NCI-H2081 treated with DMSO at 0.1 percent for 48 hours (cell line): ENCODE measurements around the gene TMEM61.
"Not testable (repeated sequence)": the region's sequence is repeated elsewhere in the genome, so short reads cannot be mapped to it uniquely, and the experiment has no call there.

Experiments
- DNase-seq: peaks from one replicate; lab custom pipeline; 2025; lab: John Stamatoyannopoulos, UW

Gene TMEM61

DNA sequence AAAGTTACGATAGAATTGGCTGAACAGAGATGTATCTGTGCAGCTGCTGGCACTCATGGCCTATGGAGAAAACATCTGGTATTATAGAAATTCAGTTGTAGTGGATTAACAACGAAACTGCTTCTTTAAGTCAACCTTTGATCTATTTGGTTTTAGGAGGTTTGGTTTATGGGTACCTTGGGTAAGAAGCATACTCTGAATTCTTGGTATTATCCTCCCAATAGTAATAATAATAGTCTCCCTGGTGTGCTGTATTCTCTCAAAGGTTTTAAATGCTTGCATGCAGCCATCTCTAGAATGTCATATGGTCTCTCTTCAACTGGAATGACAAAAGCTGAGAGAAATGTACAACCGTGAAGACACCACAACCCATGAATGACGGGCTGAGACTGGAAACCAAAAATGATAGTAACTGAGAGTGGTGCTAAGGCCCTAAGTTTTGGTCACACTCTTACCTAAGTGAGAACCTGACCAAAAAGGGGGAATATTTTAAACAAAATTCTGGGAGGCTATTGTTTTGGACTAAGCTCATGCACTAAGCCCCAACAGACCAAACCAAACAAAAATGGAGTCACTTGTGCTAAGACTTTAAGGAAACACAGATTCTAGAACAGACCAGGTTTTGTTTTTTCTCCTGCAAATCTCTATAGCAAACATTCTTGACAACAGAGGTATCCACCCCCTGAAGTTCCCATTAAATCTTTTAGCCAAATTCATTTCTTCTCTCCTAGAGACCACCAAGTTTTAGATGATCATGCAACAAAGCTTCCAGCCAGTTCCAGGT is 17.6 kb upstream of the TMEM61 start:
- no peak for DNase-seq

DNA sequence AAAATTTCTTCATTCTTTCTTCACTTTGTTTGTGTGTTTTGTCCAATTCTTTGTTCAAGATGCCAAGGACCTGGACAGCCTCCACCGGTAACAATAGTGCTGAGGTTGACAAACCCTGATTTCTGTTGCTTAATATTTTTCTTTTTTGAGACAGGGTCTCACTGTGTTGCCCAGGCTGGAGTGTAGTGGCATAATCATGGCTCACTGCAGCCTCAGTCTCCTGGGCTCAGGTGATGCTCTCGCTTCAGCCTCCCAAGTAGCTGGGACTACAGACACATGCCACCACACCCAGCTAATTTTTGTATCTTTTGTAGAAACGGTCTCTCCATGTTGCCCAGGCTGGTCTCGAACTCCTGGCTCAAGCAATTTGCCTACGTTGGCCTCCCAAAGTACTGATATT is 16.6 kb upstream of the TMEM61 start:
- not testable (repeated sequence) for DNase-seq

DNA sequence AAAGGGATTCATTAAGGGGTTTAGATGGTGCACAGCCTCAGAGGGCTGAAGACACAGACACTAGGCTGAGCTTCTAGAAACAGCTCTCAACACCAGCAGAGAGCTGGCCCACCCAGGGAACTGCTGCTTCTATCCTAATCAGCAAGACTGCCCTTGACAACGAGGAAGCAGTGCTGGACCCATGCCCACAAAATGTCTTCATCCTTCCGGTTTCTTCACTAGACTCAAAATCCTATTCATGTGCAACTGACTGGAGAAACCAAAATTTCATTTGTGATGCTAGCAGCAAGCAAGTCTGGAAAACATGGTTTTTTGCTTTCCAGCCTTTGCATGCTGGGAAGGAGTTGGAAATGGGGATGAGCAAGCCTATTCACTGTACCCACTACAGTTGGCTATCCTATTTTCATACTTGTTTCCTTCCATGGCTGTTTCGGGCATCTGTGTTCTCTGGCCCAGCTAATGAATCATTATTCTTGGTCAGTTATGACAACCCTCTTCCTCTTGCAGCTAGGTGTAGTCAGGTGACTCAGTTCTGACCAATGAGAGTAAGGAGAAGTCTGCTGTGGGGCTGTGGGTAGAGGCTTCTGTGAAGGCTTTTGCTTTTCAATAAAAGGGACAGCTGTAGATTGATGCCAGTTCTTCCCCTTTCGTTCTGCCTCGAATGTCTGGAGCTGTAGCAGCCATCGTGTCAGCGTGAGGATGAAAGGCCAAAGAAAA is 14.6 kb upstream of the TMEM61 start:
- no peak for DNase-seq

DNA sequence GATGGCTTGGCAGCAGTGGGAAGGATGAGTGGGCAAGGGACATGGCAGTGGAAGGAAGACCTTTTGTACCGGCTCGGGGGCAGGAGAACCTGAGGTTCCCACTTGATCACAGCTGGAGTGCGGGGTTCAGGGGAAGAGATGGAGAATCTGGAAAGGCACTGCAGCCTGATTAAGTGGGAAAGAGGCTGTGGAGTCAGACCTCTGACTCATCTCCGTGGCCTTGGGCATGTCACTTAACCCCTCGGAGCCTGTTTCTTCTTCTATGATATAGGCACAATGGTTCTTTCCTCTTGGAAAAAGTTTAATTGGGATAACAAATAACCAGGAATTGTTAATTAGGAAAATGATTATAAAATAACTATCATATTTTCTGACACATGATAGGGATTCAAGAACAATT is 13.1 kb upstream of the TMEM61 start:
- DNase-seq: no peak

DNA sequence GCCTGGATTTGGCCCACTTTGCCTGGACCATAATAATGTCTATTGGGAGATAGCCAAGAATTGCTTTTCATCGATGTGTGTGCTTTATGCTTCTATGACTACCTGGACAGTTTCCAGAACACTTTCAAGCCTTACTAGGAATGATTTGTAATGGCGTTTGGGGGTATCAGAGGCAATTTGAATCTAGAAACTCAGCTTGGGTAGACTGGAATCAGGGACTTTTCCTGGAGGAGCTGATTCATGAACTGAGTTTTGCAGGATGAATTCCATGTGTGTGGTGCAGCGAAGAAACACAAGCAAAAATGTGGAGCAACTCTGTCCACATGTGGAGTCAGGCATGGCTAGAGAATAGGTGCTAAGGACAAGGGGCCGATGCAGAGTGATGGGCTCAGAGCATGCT is 11.9 kb upstream of the TMEM61 start:
- DNase-seq: no peak

DNA sequence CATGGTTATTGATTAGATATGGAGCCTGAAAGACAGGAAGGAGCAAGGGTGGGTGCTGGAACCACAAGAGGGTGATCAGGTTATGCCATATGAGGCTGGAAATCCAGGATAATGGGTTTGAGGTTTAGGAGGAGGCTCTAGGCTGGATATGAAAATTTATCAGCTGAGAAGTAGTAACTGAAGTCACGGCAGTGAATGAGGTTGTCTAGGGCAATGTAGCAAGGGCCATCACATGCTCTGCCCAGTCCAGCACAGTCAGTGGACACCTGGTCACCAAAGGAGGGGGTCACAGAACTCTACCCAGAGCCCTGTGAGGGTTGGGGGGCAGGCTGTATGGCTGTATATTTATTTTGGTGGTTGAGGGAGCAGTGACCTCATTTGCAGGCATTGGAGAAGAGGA is 10.5 kb upstream of the TMEM61 start:
- no peak for DNase-seq

DNA sequence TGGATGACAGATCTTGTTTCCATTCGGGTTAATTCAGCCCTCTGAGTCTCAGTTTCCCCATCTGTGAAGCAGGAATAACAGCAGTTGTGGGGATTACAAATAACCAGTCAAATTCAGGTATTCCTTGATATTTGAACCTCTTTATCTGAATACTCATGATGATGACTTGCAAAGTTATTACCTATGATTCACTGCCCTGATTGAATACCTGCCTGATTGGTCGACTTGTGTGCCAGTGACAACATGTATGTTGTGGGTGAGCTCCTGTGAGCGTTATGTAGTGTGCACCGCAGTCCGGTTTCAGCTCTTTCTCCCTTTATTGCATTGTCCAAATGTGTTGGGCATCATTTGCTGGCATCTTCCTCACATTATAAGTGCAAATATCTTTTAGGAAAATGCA is 9.5 kb upstream of the TMEM61 start:
- DNase-seq: no peak

DNA sequence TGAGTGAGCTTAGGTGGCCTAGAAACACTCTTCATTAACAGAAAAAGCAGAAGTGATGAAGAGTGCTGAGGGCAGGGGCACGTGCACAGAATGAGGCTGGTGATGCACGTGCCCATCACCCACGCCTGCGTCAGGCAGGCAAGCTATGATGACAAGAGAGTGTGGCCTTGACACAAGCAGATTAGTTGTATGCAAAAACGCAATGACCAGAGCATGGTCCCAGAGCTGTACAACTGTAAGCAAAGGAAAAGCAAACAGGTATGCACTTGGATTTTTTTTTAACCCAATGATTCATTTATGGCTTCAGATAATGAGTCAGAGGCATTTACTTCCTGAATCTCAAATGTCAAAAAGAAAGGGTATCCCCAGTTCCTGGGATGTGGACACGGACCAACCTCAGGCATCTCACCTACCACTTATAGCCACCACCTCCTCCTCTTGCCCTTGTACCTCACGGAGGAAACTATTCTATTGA is 9.1 kb upstream of the TMEM61 start:
- DNase-seq: no peak

DNA sequence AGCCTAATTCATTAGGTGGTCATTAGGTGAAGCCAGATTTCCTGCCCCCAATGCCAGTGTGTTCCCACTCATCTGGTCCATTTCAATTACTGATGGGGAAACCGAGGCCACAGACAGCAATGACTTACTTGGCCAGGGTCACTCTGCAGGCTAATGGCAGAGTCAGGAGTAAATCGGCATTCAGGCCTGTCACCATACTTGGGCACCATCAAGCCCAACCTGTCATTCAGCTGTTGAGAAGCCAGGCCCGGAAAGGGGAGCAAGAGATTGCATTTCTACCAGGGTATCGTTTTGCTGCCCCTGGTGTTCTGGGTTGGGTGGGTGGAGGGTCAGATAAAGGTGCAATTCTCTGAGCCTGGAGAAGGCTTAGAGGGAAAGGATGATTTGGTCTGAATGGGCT is 8.0 kb upstream of the TMEM61 start:
- DNase-seq: no peak

DNA sequence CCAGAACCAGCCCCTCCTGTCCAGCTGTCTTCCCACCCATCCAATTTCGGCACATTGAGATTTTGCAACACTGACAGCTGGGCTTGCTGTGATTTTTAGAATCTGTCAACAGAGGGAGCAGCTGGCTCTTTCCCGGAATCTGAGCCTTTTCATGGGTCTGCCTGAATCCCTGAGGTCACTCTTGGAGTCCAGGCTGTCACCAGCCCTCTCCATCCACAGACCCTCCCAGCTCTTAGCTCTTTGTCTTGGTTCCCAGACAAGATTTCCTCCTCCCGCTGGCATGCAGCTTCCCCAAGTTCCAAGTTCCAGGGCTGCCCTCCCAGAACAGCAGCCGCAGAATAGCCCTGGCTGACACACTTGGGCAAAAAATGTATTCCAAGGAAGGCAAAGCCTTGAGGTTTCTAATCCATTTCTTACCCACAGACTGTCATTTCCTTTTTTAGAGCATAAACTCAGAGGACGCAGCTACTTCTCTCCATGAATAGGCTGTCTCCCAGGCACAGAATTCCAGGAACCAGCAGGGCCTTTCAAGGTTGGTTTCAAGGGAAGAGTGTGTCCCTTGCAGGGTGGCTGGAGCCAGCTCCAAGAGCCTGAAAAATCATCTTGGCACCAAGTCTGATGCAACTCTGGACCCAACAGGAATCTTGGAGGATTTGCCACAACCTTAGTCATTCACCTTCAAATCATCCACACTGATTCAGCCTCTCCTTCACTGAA is 7.1 kb upstream of the TMEM61 start:
- no peak for DNase-seq

DNA sequence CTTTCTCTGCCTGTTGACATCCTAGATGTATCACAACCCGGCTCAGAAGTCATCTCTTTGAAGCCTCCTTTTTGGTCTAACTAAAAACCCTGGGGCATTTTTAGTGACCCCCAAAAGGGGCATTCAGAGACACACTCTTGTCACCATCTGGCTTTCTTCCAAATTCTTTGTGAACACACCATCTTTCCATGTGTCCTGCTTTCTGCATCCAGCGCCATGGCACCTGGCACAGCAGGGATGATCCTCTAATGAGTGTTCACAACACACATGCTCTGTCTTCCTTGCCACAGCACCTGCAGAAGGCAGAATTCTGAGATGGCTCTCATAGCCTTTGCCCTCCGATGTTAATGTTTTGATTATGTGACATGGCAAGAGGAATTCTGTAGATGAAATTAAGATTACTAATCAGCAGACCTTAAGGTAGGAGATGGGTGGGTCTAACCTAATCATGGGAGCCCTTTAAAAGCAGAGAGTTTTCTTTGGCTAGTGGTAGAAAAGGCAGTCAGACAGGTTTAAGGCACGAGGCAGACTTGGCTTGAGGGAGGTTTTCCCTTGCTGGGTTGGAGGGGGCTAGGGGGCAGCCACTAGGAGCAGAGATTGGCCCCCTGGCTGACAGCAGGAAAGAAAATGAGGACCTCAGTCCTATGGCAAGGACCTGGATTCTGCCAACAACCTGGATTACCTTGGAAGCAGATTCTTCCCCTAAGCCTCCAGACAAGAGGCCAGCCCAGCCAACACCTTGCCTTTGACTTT is 4.9 kb upstream of the TMEM61 start:
- DNase-seq: peak; percentile 29

DNA sequence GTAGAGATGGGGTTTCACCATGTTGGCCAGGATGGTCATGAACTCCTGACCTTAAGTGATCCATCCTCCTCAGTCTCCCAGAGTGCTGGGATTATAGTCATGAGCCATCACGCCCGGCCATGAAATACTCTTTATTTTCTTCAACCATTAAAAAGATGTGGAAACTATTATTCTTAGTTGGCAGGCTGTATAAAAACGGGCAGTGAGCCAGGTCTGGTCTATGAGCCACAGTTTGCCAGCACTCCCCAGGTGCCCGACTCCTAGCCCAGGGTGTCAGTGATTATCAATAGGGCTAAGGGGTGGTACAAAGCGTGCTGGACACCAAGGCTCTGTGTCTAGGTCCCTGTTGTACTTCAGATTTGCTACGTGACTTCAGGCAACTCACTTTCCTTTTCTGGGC is 3.7 kb upstream of the TMEM61 start:
- DNase-seq: peak; percentile 43

DNA sequence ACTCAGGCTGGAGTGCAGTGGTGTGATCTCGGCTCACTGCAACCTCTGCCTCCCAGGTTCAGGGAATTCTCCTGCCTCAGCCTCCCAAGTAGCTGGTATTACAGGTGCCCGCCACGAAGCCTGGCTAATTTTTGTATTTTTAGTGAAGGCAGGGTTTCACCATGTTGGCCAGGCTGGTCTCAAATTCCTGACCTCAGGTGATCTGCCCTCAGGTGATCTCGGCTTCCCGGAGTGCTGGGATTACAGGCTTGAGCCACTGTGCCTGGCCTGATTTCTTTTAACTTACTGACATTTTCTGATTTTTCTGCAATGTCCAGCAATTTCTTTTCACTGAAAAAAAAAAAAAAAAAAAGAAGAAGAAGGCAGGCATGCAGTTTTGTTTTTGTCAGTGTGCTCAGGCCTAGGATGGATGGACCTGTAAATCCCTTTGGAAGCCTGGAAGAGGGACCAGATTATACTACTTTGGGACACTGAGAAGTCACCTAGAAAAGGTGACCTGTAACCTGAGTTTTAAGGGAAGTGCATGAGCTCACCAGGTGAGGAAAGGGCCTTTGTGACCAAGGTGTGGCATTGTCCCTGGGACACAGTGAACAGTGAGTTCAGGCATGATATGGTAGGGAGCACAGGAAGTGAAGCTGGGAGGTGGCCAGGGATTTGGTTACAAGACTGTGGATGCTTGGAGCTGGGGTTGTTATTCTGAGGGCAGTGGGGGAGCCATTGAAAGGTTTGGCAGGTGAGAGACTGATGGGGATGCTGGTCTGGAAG is 2.7 kb upstream of the TMEM61 start:
- DNase-seq: peak; percentile 13

DNA sequence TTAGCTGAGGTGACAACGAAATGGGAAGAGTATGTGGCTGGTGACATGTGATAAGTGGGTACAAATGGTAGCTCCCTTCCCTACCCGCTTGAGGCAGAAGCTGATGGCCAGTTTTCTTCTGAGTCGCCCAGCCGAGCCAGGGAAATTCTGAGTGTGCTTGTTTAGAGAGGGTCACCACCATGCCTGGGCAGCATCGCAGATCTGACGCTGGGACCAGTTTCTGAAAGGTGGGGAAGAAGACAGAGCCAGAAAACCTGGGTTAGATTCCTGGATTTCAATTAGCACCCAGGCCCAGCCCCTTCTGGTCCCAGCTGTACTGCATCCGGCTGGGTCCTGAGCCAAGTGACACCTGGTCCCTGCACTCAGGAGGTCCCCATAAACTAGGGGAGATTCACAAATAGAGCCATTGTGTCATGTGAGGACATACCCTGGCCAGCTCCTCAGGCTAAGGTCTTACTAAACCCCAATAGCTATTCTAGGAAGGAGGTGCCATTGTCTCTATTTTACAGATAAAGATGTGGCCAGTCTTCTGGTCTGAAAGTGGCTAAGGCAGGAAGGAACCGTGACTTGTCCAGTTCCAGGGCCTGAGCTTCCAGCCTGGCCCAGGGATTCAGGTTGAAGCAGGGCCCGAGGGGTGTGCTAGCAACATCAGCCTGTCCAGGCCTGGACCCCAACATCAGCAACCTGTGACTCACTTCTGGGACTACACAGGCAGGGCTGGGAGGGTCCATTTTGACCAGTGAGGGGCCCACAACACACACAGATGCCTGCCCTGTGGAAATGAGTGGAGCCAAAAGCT is 1.7 kb upstream of the TMEM61 start:
- no peak for DNase-seq

DNA sequence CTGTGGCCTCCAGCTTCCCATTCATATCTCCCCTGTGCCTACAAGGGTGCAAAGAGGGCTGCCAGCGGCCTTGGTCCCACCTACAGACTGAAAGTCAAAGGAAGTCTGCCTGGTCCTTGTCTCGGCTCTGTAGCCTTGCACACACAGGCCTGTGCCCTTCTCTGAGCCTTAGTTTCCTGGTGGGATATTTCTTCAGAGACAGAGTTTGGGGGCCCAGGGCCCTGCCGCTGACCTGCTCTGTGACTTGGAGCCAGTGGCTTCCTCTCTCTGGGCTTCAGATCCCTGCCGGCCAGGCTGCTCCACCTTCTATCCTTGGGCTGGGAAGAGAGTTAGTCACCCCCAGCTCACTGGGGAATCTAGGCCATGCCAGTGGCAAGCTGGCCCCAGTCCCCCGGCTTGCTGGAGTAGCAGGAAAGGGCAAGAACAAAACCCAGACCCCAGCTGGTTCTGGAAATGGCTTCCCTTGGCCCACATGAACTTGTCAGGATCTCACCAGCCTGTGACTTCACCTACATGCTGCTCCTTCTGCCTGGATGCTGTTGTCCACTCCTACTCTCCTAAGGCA is 1.0 kb upstream of the TMEM61 start:
- DNase-seq: no peak

DNA sequence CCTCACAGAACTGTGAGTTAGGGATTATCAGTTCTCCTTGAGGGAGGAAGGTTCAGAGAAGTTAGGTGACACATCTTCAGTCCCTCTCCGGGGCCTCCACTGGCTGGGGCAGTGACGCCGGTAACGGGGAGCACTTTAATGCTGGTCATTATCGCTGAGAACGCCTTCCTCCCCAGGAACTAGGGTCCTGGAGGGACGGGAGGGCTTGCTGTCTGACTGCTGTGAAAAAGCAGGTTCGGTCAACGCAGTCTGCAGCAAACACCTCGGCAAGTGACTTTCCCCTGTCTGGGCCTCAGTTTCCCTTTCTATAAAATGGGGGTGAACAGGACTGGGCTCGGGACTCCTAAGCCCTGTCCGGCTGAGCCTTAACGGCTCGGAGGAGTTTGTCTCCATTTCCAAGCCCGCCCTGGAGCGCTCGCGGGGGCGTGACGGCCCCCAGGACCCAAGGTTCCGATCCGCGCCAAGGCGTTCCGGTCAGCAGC is 341 bp upstream of the TMEM61 start:
- no peak for DNase-seq

DNA sequence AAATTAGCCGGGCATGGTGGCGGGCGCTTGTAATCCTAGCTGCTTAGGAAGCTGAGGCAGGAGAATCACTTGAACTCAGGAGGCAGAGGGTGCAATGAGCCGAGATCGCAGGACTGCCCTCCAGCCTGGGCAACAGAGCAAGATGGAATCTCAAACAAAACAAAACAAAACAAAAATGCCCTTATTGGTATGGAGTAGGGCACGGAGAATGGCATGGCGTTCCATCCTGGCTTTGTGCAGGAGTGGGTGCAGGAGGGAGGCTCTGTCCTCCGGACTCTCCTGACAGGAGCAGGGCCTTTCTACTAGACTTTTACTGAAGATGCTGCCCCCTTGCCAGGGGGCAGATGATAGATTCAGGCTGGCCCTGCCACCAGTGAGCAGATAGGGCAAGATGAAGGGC is 1.0 kb downstream of the TMEM61 start:
- DNase-seq: no peak

DNA sequence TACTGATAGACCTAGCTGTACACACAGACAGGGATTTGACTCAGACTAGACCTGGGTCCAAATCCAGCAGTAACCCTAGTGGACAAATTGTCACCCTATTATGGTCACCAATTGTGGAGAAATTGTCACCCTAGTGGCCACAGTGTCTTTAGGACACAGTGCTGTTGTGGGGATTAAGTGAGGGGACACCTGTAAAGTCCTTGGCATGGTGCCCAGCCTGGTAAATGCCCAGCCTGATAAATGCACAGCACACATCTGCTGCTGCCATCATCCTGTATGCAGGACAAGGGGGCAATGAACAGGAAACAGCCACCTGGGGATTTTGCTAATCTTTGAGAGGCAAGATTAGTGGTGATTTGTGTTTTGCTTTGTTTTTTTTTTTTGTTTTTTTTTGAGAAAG is 2.3 kb downstream of the TMEM61 start:
- DNase-seq: peak; percentile 77

DNA sequence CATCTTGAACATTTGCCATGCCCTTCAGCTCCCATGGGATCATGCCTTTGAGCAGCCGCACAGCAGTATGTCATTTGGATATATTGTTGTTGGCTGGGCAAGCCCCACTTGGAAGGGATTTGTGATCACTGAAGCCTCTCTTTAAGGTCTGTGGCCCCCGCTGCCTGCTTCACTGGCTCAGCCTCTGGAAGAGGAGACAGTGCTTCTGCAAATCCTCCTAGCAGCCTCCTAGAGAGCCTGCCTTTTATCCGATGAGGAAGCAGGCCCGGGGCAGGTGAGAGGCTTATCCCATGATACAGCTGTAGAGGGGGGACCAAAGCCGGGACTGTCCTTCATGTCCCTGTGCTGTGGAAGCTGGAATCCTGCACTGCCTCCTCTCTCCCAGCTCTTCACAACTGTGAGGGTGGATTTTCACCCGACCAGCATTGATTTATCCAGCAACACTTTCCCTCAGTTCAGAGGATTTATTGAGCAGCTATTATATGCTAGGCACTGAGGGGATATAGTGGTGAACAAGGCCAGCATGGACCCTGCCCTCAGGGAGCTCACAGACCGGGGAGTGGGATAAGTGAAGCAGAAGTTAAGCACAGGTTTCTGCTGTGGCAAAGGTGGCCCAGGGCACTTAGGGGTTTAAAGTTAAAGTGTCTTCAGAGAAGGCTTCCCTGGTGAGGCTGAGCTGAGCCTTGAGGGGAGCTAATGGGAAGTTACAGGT is 3.9 kb downstream of the TMEM61 start:
- DNase-seq: no peak
